Astrocyte (in vitro differentiated cells and primary cell): ENCODE data around the gene MAGI1.

Experiments
- CTCF ChIP-seq: IDR thresholded peaks from 2 replicates; pipeline ENCODE4 v1.5.1; 2011; ENCODE audit warnings: low read depth, mild to moderate bottlenecking, inconsistent platforms, low read length, moderate library complexity; ENCODE audit not compliant: insufficient read depth
- EZH2 ChIP-seq: IDR thresholded peaks from 2 replicates; pipeline ENCODE4 v1.6.1; 2012; ENCODE audit warnings: mild to moderate bottlenecking, low read length, inconsistent platforms; ENCODE audit not compliant: insufficient read depth

DNA sequence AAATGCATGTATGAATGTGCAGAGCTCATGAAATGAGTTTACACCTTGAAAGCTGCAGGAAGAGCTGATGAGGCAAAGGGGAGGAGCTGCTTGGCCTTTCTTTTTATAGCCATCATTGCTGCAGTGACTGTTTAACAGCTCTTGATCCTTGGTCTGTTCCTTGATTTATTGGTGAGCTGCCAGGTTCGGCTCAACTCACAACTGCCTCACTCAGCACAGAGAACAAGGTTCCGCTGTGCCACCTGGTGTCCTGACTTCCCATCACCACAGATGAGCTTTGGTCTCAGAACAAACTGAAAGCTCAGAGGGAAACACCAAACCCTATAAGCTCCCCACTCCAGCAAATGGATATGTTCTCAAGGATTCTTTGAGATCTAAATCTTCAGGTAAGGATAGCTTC is 626.1 kb downstream of the MAGI1 start:
- TF ChIP-seq CTCF (no peak), EZH2 (no peak)
